ENCODE results near the gene SLC7A6.

Gene SLC7A6

GRCh38 chr16:68257906-68258800, 6.2 kb upstream of the SLC7A6 start:
- FAIRE-seq = no peak

GRCh38 chr16:68259007-68259825, 5.1 kb upstream of the SLC7A6 start:
- no peak for FAIRE-seq

GRCh38 chr16:68263559-68264127, 683 bp upstream of the SLC7A6 start:
- FAIRE-seq = no peak

- no peak for FAIRE-seq
Observed at GRCh38 chr16:68265078-68265920, 973 bp downstream of the SLC7A6 start.

- FAIRE-seq = no peak
Observed at GRCh38 chr16:68267612-68268405, 3.5 kb downstream of the SLC7A6 start.

GRCh38 chr16:68269793-68270192, 5.5 kb downstream of the SLC7A6 start:
- no peak for FAIRE-seq

- no peak for FAIRE-seq
Observed at GRCh38 chr16:68270353-68270752, 6.0 kb downstream of the SLC7A6 start.

- no peak for FAIRE-seq
Observed at GRCh38 chr16:68272507-68273209, 8.3 kb downstream of the SLC7A6 start.

GRCh38 chr16:68273459-68273858, 9.1 kb downstream of the SLC7A6 start:
- no peak for FAIRE-seq

GRCh38 chr16:68273896-68274295, 9.6 kb downstream of the SLC7A6 start:
- no peak for FAIRE-seq

GRCh38 chr16:68274441-68274840, 10.1 kb downstream of the SLC7A6 start:
- no peak for FAIRE-seq

- no peak for FAIRE-seq
Observed at GRCh38 chr16:68275611-68276191, 11.4 kb downstream of the SLC7A6 start.

- no peak for FAIRE-seq
Observed at GRCh38 chr16:68276223-68276622, 11.9 kb downstream of the SLC7A6 start.

- FAIRE-seq = no peak
Observed at GRCh38 chr16:68279726-68280558, 15.6 kb downstream of the SLC7A6 start.

GRCh38 chr16:68281368-68282063, 17.2 kb downstream of the SLC7A6 start:
- FAIRE-seq = no peak

GRCh38 chr16:68282064-68282452, 17.7 kb downstream of the SLC7A6 start:
- no peak for FAIRE-seq

GRCh38 chr16:68283346-68283745, 19.0 kb downstream of the SLC7A6 start:
- no peak for FAIRE-seq

- no peak for FAIRE-seq
Observed at GRCh38 chr16:68283801-68284598, 19.7 kb downstream of the SLC7A6 start.

Measured in A204.1 (cell line).